HL-60 (cell line): ENCODE results near the gene ERFE.

Experiments
- DNase-seq, 2 experiments: peaks; one replicate each; pipeline ENCODE4 v3.0.0-alpha.2; 2010 to 2020; ENCODE audit warnings: low read depth in 1 of 2, low spot score in 1 of 2
- H3K27ac ChIP-seq: fragments of 250-450 bp; sonication (Bioruptor Pico); replicated peaks from 2 replicates; pipeline ENCODE4 v1.5.1; 2020; ENCODE audit warnings: mild to moderate bottlenecking, moderate library complexity
- H3K27me3 ChIP-seq: fragments of 250-450 bp; sonication (Bioruptor Pico); 2 replicates; pipeline ENCODE4 v1.5.1; 2021; ENCODE audit warnings: mild to moderate bottlenecking, moderate library complexity; ENCODE audit not compliant: insufficient read depth, poor library complexity, severe bottlenecking
- H3K4me3 ChIP-seq: replicated peaks from 2 replicates; pipeline ENCODE4 v1.5.1; 2011; ENCODE audit warnings: mild to moderate bottlenecking, control low read depth, low read length; ENCODE audit not compliant: insufficient read depth
- CTCF ChIP-seq: IDR thresholded peaks from one replicate; pipeline ENCODE4 v1.5.1; 2011; ENCODE audit warnings: low read length, control low read depth, inconsistent platforms; ENCODE audit not compliant: insufficient read depth
- GABPA ChIP-seq: IDR thresholded peaks from 2 replicates; pipeline ENCODE4 v1.6.1; 2012; ENCODE audit warnings: low read depth
- POLR2AphosphoS5 ChIP-seq: IDR thresholded peaks from 2 replicates; pipeline ENCODE4 v1.6.1; 2012; ENCODE audit warnings: low read depth
- SPI1 ChIP-seq: IDR thresholded peaks from 2 replicates; pipeline ENCODE4 v1.6.1; 2012; ENCODE audit warnings: low read depth, mild to moderate bottlenecking, borderline replicate concordance
- TF ChIP-seq, protein P1 (sequence below): IDR thresholded peaks from 2 replicates; pipeline ENCODE4 v1.6.1; 2012; ENCODE audit warnings: low read depth; ENCODE audit not compliant: insufficient replicate concordance

ERFE gene

GRCh38 chr2:238116298-238117198 lies 42.2 kb upstream of the ERFE start:
- H3K27me3 ChIP-seq, result no peaks in the 10 kb centered on the region
- no peak overlapping the region for H3K4me3 ChIP-seq
- H3K27ac ChIP-seq, result no peak overlapping the region
- no peak for DNase-seq
- TF ChIP-seq POLR2AphosphoS5, result no peak
- TF ChIP-seq SPI1, result no peak
- TF ChIP-seq CTCF, result no peak
- no peak for TF ChIP-seq GABPA
- TF ChIP-seq, protein P1, sequence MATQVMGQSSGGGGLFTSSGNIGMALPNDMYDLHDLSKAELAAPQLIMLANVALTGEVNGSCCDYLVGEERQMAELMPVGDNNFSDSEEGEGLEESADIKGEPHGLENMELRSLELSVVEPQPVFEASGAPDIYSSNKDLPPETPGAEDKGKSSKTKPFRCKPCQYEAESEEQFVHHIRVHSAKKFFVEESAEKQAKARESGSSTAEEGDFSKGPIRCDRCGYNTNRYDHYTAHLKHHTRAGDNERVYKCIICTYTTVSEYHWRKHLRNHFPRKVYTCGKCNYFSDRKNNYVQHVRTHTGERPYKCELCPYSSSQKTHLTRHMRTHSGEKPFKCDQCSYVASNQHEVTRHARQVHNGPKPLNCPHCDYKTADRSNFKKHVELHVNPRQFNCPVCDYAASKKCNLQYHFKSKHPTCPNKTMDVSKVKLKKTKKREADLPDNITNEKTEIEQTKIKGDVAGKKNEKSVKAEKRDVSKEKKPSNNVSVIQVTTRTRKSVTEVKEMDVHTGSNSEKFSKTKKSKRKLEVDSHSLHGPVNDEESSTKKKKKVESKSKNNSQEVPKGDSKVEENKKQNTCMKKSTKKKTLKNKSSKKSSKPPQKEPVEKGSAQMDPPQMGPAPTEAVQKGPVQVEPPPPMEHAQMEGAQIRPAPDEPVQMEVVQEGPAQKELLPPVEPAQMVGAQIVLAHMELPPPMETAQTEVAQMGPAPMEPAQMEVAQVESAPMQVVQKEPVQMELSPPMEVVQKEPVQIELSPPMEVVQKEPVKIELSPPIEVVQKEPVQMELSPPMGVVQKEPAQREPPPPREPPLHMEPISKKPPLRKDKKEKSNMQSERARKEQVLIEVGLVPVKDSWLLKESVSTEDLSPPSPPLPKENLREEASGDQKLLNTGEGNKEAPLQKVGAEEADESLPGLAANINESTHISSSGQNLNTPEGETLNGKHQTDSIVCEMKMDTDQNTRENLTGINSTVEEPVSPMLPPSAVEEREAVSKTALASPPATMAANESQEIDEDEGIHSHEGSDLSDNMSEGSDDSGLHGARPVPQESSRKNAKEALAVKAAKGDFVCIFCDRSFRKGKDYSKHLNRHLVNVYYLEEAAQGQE, result no peak

GRCh38 chr2:238117199-238118154 lies 41.3 kb upstream of the ERFE start:
- TF ChIP-seq SPI1, result no peak
- TF ChIP-seq GABPA, result no peak
- no peak for TF ChIP-seq CTCF
- TF ChIP-seq, protein P1, result no peak
- TF ChIP-seq POLR2AphosphoS5, result no peak

DNA sequence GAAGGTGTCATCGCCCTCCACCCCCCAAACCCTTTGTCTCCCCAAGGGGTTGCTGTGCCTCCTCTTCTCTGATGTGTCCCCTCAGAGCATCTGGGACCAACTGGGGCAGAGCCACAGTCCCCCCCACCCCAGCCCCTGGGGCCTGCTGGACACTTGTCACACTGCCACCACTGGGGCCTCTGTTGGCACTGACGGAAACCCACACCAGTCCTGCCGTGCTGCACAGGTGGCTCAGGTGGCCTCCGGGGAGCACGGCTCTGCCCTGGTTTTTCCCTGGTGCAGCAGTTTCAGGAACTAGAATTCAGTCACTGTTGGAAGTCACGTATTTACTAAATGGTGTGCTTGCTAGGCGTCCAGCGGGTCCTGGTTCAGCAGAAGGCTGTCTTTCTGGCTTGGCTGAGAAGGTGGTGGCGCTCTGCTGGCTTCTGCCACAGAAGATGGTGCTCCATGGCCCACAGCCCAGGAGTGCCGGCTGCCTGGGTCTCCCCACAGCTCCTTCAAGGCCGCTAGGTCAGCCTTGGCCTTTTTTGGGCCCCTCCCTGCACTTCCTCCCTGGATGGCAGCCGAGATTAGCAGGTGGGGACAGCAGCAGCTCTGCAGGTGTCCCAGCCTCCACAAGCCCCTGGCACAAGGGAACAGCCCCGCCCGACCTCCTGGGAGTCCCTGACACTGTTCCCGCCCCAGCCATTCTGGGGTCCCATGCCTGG lies 38.9 kb upstream of the ERFE start:
- Histone ChIP-seq H3K27ac (no peak overlapping the region), H3K27me3 (no peaks in the 10 kb centered on the region), H3K4me3 (no peak overlapping the region)
- TF ChIP-seq SPI1 (no peak), GABPA (no peak)
- DNase-seq, result no peak

More at GRCh38 chr2:238117199-238118154, 41.3 kb upstream of the ERFE start:
- H3K4me3 ChIP-seq, result no peak overlapping the region
- no peak overlapping the region for H3K27ac ChIP-seq
- DNase-seq, result no peak
- no peaks in the 10 kb centered on the region for H3K27me3 ChIP-seq
